ENCODE data around the gene BICDL2. TPM values are rescaled to one million over a fixed set of nuclear protein-coding genes. Genes with fewer than 3 reads are reported as not detected.

Gene BICDL2
- total RNA-seq, 1 experiment from 2014 or later, result not detected

DNA sequence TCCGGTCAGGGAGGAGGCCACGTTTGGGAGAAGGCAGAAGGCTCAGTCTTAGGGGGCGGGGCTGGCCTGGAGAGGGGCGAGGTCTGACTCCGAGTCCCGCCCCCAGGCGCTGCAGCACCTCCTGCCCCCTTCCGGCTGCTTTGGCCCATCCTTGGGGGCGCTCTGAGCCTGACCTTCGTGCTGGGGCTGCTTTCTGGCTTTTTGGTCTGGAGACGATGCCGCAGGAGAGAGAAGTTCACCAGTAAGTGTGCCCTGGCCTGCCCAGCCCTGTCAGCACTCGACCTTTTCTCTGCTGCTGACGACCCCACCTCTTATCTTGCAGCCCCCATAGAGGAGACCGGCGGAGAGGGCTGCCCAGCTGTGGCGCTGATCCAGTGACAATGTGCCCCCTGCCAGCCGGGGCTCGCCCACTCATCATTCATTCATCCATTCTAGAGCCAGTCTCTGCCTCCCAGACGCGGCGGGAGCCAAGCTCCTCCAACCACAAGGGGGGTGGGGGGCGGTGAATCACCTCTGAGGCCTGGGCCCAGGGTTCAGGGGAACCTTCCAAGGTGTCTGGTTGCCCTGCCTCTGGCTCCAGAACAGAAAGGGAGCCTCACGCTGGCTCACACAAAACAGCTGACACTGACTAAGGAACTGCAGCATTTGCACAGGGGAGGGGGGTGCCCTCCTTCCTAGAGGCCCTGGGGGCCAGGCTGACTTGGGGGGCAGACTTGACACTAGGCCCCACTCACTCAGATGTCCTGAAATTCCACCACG lies 15.1 kb downstream of the BICDL2 start:
- no peaks in the 10 kb centered on the region for H3K9me3 ChIP-seq (ENCODE audit: low read length)
- peak overlapping the region; percentile 55 for H3K27ac ChIP-seq (ENCODE audit: low read length)
- H3K36me3 ChIP-seq (ENCODE audit: insufficient read depth, low read length), result no peaks in the 10 kb centered on the region; the same call in 1 of the 2 replicates
- peak overlapping the region; percentile 82 for H3K4me2 ChIP-seq (ENCODE audit: low read depth, low read length, poor library complexity, severe bottlenecking)
- DNase-seq, result peak; percentile 93
- peaks cover 41% of the 10 kb centered on the region for H3K4me1 ChIP-seq (ENCODE audit: low read length)
- H2AFZ ChIP-seq (ENCODE audit: low read length), result peak overlapping the region; percentile 69; the same call in 1 of the 2 replicates
- H4K20me1 ChIP-seq (ENCODE audit: insufficient read depth, low read depth, low read length), result 0 out of 2 replicates have a peak, but pooled peaks cover 3% of the 10 kb centered on the region
- peak overlapping the region; percentile 70 for H3K4me3 ChIP-seq (ENCODE audit: low read length)
- peak overlapping the region; percentile 78 for H3K9ac ChIP-seq (ENCODE audit: low read length)
- H3K79me2 ChIP-seq (ENCODE audit: low read length), result peaks cover 4% of the 10 kb centered on the region
- no peaks in the 10 kb centered on the region for H3K9me2 ChIP-seq (replicated peaks; ENCODE audit: insufficient read depth, low read length)
- H3K27me3 ChIP-seq (ENCODE audit: low read length), result no peaks in the 10 kb centered on the region

DNA sequence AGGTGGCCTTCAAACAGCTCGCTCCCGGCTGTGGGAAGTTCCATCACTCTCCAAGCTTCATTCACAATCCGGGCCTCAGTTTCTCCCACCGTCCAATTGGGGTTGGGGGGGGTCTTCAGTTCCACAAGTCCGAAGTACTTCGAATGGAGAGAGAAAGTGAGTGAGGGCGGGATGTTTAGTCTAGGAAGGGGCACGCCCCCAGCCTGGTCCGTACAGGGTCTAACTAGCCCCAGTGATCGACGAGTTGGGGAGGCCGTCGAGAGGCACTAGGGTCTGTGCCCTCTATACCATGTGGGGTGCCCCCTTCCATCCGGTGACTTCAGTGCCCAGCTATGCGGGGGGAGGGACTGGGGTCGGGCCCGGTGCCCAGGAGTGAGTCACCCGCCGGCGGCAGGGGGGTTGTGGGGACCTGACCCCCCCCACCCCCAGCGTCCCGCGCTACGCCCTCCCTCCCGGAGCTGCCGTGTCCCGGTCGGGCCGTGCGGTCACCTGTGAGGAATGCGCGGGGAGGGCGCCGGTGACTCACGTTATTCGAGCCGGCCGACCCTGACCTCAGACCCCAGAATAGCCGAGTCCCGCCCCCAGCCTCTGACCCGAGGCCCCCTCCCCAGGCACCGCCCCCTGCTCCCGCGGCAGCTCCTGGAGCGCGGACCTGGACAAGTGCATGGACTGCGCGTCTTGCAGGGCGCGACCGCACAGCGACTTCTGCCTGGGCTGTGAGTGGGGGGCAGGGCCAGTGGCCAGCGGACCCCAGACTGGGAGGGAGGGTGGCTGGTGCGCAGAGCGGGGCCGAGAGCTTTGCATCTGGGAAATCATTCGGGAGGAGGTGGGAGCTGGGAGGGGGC lies 15.9 kb downstream of the BICDL2 start:
- DNase-seq, result peak; percentile 71
- H3K4me1 ChIP-seq (ENCODE audit: low read length), result peaks cover 41% of the 10 kb centered on the region

DNA sequence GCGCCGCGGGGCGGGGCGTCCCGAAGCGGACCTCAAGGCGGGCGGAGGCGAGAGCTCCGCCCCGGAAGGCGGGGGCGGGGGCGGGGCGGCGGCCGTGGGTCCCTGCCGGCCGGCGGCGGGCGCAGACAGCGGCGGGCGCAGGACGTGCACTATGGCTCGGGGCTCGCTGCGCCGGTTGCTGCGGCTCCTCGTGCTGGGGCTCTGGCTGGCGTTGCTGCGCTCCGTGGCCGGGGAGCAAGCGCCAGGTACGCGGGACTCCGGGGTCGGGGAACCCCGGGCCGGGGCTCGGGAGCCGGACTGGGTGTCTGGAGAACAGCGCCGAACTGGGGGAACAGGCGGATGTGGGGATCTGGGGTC lies 16.5 kb downstream of the BICDL2 start, which contains the start of gene TNFRSF12A:
Gene TNFRSF12A (plus strand): TSS at position 122 of the 357 bp plus-strand sequence. CDS start 30 bp downstream, at position 152.
- Histone ChIP-seq H3K79me2 (ENCODE audit: low read length) (peaks cover 3% of the 10 kb centered on the region), H2AFZ (ENCODE audit: low read length) (peak within 1 kb of the TSS; percentile 91), H3K36me3 (ENCODE audit: insufficient read depth, low read length) (no peaks in the 10 kb centered on the region), H3K4me3 (ENCODE audit: low read length) (peak within 1 kb of the TSS; percentile 70), H3K27me3 (ENCODE audit: low read length) (no peaks in the 10 kb centered on the region), H3K9me3 (ENCODE audit: low read length) (no peaks in the 10 kb centered on the region), H3K4me2 (ENCODE audit: low read depth, low read length, poor library complexity, severe bottlenecking) (peak within 1 kb of the TSS; percentile 82), H3K4me1 (ENCODE audit: low read length) (peaks cover 38% of the 10 kb centered on the region), H4K20me1 (ENCODE audit: insufficient read depth, low read depth, low read length) (0 out of 2 replicates have a peak, but pooled peaks cover under 1% of the 10 kb centered on the region), H3K9me2 (replicated peaks; ENCODE audit: insufficient read depth, low read length) (no peaks in the 10 kb centered on the region), H3K9ac (ENCODE audit: low read length) (peak within 1 kb of the TSS; percentile 78), H3K27ac (ENCODE audit: low read length) (no peak within 1 kb of the TSS)
- peak; percentile 94 for DNase-seq

More for the DNA sequence above, 15.9 kb downstream of the BICDL2 start:
- Histone ChIP-seq H3K79me2 (ENCODE audit: low read length) (peaks cover 4% of the 10 kb centered on the region), H3K9ac (ENCODE audit: low read length) (peak overlapping the region; percentile 78), H3K36me3 (ENCODE audit: insufficient read depth, low read length) (no peaks in the 10 kb centered on the region; the same call in 1 of the 2 replicates), H3K27me3 (ENCODE audit: low read length) (no peaks in the 10 kb centered on the region), H2AFZ (ENCODE audit: low read length) (peak overlapping the region; percentile 91), H4K20me1 (ENCODE audit: insufficient read depth, low read depth, low read length) (0 out of 2 replicates have a peak, but pooled peaks cover 3% of the 10 kb centered on the region), H3K27ac (ENCODE audit: low read length) (no peak overlapping the region), H3K4me3 (ENCODE audit: low read length) (peak overlapping the region; percentile 70), H3K9me2 (replicated peaks; ENCODE audit: insufficient read depth, low read length) (no peaks in the 10 kb centered on the region), H3K4me2 (ENCODE audit: low read depth, low read length, poor library complexity, severe bottlenecking) (peak overlapping the region; percentile 82), H3K9me3 (ENCODE audit: low read length) (no peaks in the 10 kb centered on the region)

DNA sequence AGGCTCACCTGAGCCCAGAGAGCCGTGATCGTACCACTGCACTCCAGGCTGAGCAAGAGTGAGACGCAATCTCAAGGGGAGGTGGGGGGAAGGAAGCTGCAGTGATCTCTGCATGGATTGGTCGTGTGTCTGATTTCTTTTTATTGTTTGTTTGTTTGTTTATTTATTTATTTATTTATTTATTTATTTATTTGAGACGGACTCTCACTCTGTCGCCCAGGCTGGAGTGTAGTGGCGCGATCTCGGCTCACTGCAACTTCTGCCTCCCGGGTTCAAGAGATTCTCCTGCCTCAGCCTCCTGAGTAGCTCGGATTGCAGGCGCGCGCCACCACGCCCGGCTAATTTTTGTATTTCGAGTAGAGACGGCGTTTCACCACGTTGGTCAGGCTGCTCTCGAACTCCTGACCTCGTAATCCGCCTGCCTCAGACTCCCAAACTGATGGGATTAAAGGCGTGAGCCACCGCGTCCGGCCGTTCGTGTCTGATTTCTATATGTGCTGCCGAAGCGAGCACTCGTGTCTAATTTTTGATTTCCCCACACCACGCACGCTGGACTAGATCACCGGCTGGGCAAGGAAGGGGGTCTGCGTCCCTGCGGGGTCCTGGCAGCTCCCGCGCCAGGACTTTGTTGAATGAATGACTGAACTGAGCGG lies 17.0 kb downstream of the BICDL2 start:
- Histone ChIP-seq H3K9me3 (ENCODE audit: low read length) (no peaks in the 10 kb centered on the region), H3K36me3 (ENCODE audit: insufficient read depth, low read length) (no peaks in the 10 kb centered on the region), H3K27me3 (ENCODE audit: low read length) (no peaks in the 10 kb centered on the region), H3K9ac (ENCODE audit: low read length) (peak overlapping the region; percentile 78; the same call in 1 of the 2 replicates), H2AFZ (ENCODE audit: low read length) (peak overlapping the region; percentile 84), H4K20me1 (ENCODE audit: insufficient read depth, low read depth, low read length) (no peaks in the 10 kb centered on the region), H3K27ac (ENCODE audit: low read length) (no peak overlapping the region), H3K4me1 (ENCODE audit: low read length) (peaks cover 34% of the 10 kb centered on the region), H3K79me2 (ENCODE audit: low read length) (no peaks in the 10 kb centered on the region), H3K4me2 (ENCODE audit: low read depth, low read length, poor library complexity, severe bottlenecking) (peak overlapping the region; percentile 82), H3K4me3 (ENCODE audit: low read length) (peak overlapping the region; percentile 70), H3K9me2 (replicated peaks; ENCODE audit: insufficient read depth, low read length) (no peaks in the 10 kb centered on the region)
- no peak for DNase-seq

DNA sequence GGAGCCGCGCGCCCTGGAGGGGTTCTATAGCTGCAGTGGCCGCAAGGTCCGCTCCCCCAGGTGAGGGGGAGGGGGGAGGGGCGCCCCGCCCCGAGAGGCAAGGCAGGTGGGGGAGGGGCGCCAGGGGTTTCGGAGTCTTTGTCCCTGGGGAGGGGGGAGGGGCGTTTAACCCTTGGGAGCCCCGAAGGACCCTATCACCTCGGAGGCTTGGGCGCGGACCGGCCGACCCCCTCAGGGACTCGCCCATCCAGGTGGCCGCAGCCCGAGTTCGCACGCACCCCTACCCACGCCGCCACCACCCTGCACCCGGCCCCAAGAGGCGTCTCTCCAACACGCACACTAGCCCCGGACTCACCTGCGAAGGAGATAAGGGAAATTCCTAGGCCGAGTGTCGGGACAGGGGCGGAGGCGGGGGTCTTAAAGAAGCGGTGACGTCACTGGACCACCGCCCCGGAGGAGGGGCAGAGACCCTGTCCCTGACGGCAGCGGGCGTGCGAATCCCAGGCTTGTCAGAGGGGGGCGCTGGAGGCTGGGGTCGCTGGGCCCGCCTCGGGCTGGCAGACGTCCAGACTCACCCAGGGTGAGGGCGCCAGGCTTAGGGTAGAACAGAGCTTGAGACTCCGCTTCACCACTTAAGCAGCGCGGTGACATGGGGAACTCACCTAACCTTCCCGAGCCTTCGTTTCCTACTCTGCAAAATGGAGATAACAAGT lies 18.8 kb downstream of the BICDL2 start, which contains the start of gene CLDN6:
Gene CLDN6 (minus strand): TSS at position 390 of the 713 bp plus-strand sequence. CDS start 2,162 bp downstream, outside the sequence.
- Histone ChIP-seq H3K9me2 (replicated peaks; ENCODE audit: insufficient read depth, low read length) (no peaks in the 10 kb centered on the region), H3K9ac (ENCODE audit: low read length) (no peak within 1 kb of the TSS), H3K9me3 (ENCODE audit: low read length) (no peaks in the 10 kb centered on the region), H3K36me3 (ENCODE audit: insufficient read depth, low read length) (no peaks in the 10 kb centered on the region), H3K27me3 (ENCODE audit: low read length) (no peaks in the 10 kb centered on the region), H3K4me2 (ENCODE audit: low read depth, low read length, poor library complexity, severe bottlenecking) (no peak within 1 kb of the TSS), H3K27ac (ENCODE audit: low read length) (no peak within 1 kb of the TSS), H4K20me1 (ENCODE audit: insufficient read depth, low read depth, low read length) (no peaks in the 10 kb centered on the region), H3K4me1 (ENCODE audit: low read length) (peaks cover 29% of the 10 kb centered on the region), H2AFZ (ENCODE audit: low read length) (no peak within 1 kb of the TSS), H3K4me3 (ENCODE audit: low read length) (no peak within 1 kb of the TSS), H3K79me2 (ENCODE audit: low read length) (no peaks in the 10 kb centered on the region)
- peak; percentile 65 for DNase-seq

DNA sequence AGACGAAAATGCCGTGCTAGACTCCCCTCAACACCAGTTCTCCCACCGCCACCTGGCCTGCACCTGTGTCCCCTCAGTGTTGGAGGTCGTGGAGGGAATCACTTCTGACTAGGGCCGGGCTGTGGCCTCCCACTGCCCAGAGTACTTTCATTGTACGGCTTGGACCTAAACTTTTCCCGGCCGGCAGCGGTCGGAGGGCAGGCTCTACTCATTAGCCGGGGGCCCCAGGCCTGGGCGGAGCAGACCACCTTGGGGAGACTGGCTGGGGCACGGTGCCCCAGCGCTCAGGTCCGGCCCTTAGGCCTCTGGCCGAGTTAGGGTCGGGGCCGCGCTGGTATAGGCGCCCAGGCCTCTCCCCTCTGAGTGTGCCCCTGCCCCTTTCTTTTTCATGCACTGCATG lies 19.4 kb downstream of the BICDL2 start:
- H3K9ac ChIP-seq (ENCODE audit: low read length), result no peak overlapping the region
- H2AFZ ChIP-seq (ENCODE audit: low read length), result no peak overlapping the region

DNA sequence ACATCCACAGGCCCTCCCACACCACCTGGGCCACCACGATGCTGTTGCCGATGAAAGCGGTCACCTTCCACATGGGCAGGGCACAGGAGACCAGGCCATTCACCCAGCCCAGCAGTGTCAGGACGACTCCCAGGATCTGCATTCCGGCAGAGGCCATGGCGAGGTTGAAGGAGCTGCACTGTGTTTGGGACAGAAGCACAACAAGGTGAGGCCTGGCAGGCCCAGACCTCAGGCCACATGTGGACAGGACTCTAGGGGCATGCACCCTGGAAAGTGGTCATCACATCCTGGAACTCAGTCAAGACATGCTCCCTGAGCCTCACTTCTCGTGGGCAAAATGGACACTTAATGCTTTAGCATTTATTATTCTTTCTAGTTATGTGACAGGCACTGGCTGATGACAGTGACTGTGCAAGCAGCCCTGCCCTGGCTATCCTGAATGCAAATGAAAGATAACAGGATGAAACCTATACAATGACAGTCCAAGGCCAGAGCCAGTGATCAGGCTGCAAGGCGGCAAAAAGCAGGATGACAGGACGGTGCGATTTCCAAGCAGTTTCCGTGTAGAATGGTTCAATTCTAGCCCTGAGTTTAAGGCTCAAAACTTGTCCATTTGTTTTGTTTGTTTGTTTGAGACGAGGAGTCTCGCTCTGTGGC lies 20.8 kb downstream of the BICDL2 start:
- H2AFZ ChIP-seq (ENCODE audit: low read length), result no peak overlapping the region
- no peaks in the 10 kb centered on the region for H4K20me1 ChIP-seq (ENCODE audit: insufficient read depth, low read depth, low read length)
- H3K36me3 ChIP-seq (ENCODE audit: insufficient read depth, low read length), result no peaks in the 10 kb centered on the region
- H3K79me2 ChIP-seq (ENCODE audit: low read length), result no peaks in the 10 kb centered on the region
- peaks cover 10% of the 10 kb centered on the region for H3K4me1 ChIP-seq (ENCODE audit: low read length)
- H3K4me3 ChIP-seq (ENCODE audit: low read length), result no peak overlapping the region
- DNase-seq, result no peak
- no peaks in the 10 kb centered on the region for H3K27me3 ChIP-seq (ENCODE audit: low read length)
- H3K9me2 ChIP-seq (replicated peaks; ENCODE audit: insufficient read depth, low read length), result no peaks in the 10 kb centered on the region
- H3K9me3 ChIP-seq (ENCODE audit: low read length), result no peaks in the 10 kb centered on the region
- no peak overlapping the region for H3K9ac ChIP-seq (ENCODE audit: low read length)
- H3K27ac ChIP-seq (ENCODE audit: low read length), result no peak overlapping the region
- no peak overlapping the region for H3K4me2 ChIP-seq (ENCODE audit: low read depth, low read length, poor library complexity, severe bottlenecking)

More for the DNA sequence above, 19.4 kb downstream of the BICDL2 start:
- H3K27ac ChIP-seq (ENCODE audit: low read length), result no peak overlapping the region
- no peaks in the 10 kb centered on the region for H3K9me2 ChIP-seq (replicated peaks; ENCODE audit: insufficient read depth, low read length)
- H3K4me1 ChIP-seq (ENCODE audit: low read length), result peaks cover 22% of the 10 kb centered on the region
- no peaks in the 10 kb centered on the region for H3K27me3 ChIP-seq (ENCODE audit: low read length)
- H3K79me2 ChIP-seq (ENCODE audit: low read length), result no peaks in the 10 kb centered on the region
- no peaks in the 10 kb centered on the region for H3K9me3 ChIP-seq (ENCODE audit: low read length)
- H4K20me1 ChIP-seq (ENCODE audit: insufficient read depth, low read depth, low read length), result no peaks in the 10 kb centered on the region
- H3K4me2 ChIP-seq (ENCODE audit: low read depth, low read length, poor library complexity, severe bottlenecking), result no peak overlapping the region
- no peaks in the 10 kb centered on the region for H3K36me3 ChIP-seq (ENCODE audit: insufficient read depth, low read length)
- no peak for DNase-seq
- H3K4me3 ChIP-seq (ENCODE audit: low read length), result no peak overlapping the region

Measured in Karpas-422 (cell line).